ENCODE measurements around the gene ABLIM1.

- TF ChIP-seq POLR2A (IDR thresholded peaks at IDR 0.05): no peak
- TF ChIP-seq CTCF (IDR thresholded peaks at IDR 0.05): no peak
Measured at GRCh38 chr10:114616103-114616502, 42.0 kb downstream of the ABLIM1 start.
